K562 (cell line): ENCODE measurements around the gene MICALL2.

Source experiments
- CHD2 ChIP-seq: IDR thresholded peaks from 2 replicates; pipeline ENCODE4 v1.6.1; 2011; ENCODE audit warnings: low read depth, low read length
- GTF3C2 ChIP-seq: IDR thresholded peaks from 3 replicates; pipeline ENCODE4 v1.6.1; 2011; ENCODE audit warnings: borderline replicate concordance, mild to moderate bottlenecking, moderate library complexity; ENCODE audit not compliant: insufficient read length; ENCODE audit errors: extremely low read depth
- KDM4B ChIP-seq, 2 experiments: fragments of 450-650 bp in 1 of 2; sonication (generic) in 1 of 2; IDR thresholded peaks; 2 replicates each; pipeline ENCODE4 v1.6.1; 2016 to 2017; ENCODE audit warnings: borderline replicate concordance in 2 of 2, antibody characterized with exemption in 1 of 2, low read depth in 1 of 2, mild to moderate bottlenecking in 1 of 2
- POLR2A ChIP-seq: fragments of 450-650 bp; conservative IDR thresholded peaks from 2 replicates; pipeline ENCODE4 v1.6.1; 2016
- ZBED1 ChIP-seq: IDR thresholded peaks from 2 replicates; pipeline ENCODE4 v1.6.1; 2014
- TF ChIP-seq, protein P1 (sequence below): fragments of 450-650 bp; IDR thresholded peaks from 2 replicates; pipeline ENCODE4 v1.6.1; 2018; ENCODE audit not compliant: partially characterized antibody

- TF ChIP-seq KDM4B (IDR thresholded peaks at IDR 0.05; ENCODE audit: borderline replicate concordance in 2 of 2, low read depth in 1 of 2), result no peak
- TF ChIP-seq CHD2, result no peak
- TF ChIP-seq GTF3C2, result no peak
- no peak for TF ChIP-seq POLR2A
- TF ChIP-seq, protein P1, sequence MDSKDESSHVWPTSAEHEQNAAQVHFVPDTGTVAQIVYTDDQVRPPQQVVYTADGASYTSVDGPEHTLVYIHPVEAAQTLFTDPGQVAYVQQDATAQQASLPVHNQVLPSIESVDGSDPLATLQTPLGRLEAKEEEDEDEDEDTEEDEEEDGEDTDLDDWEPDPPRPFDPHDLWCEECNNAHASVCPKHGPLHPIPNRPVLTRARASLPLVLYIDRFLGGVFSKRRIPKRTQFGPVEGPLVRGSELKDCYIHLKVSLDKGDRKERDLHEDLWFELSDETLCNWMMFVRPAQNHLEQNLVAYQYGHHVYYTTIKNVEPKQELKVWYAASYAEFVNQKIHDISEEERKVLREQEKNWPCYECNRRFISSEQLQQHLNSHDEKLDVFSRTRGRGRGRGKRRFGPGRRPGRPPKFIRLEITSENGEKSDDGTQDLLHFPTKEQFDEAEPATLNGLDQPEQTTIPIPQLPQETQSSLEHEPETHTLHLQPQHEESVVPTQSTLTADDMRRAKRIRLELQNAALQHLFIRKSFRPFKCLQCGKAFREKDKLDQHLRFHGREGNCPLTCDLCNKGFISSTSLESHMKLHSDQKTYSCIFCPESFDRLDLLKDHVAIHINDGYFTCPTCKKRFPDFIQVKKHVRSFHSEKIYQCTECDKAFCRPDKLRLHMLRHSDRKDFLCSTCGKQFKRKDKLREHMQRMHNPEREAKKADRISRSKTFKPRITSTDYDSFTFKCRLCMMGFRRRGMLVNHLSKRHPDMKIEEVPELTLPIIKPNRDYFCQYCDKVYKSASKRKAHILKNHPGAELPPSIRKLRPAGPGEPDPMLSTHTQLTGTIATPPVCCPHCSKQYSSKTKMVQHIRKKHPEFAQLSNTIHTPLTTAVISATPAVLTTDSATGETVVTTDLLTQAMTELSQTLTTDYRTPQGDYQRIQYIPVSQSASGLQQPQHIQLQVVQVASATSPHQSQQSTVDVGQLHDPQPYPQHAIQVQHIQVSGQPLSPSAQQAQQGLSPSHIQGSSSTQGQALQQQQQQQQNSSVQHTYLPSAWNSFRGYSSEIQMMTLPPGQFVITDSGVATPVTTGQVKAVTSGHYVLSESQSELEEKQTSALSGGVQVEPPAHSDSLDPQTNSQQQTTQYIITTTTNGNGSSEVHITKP, result no peak
- no peak for TF ChIP-seq ZBED1
Measured at GRCh38 chr7:1391449-1391848, 67.8 kb downstream of the MICALL2 start.
